Left ventricle myocardium superior (tissue), 1 donor: ENCODE data around the gene FAM76A. TPM values are rescaled to one million over a fixed set of nuclear protein-coding genes. Genes with fewer than 3 reads are reported as not detected.
A peak's percentile ranks its signal among the peaks of the same experiment; 100 is the strongest.
"Not testable (repeated sequence)": the region's sequence is repeated elsewhere in the genome, so short reads cannot be mapped to it uniquely, and the experiment has no call there.

ENCODE experiments used
- ATAC-seq: fragments of 200-7000 bp; cut with Tn5 transposase; one replicate; pipeline ENCODE4 v1.9.1; 2020; ENCODE audit warnings: mild to moderate bottlenecking, moderate library complexity
- DNase-seq: peaks from one replicate; pipeline ENCODE4 v3.0.0-alpha.2; 2020
- intact Hi-C: fragments of 100-400 bp; cut with micrococcal nuclease; formaldehyde crosslinking; loops from one replicate; pipeline ENCODE4 v1.11.0; 2022
- long read RNA-seq: library from polyadenylated mRNA; unstranded; transcript quantifications from one replicate; pipeline ENCODE4 v2.0.0, GENCODE V29; 2021
- total RNA-seq: library from RNA; stranded (reverse); fragmentation: NEBNext Ultra II Directional; extraction: Animal tissue kit (Norgen Biotek cat#: 25700); gene quantifications from one replicate; pipeline ENCODE4 v1.2.1, GENCODE V29; 2021
- donor health status: DM: no; HTN: yes; CAD: no; lungs with severe emphysema.

Gene FAM76A
- 12.3 TPM for total RNA-seq
- long read RNA-seq, partial matches to known transcripts, result 0 of 11 reads
- long read RNA-seq, other reads (novel, unspliced or antisense), result 3 of 11 reads

DNA sequence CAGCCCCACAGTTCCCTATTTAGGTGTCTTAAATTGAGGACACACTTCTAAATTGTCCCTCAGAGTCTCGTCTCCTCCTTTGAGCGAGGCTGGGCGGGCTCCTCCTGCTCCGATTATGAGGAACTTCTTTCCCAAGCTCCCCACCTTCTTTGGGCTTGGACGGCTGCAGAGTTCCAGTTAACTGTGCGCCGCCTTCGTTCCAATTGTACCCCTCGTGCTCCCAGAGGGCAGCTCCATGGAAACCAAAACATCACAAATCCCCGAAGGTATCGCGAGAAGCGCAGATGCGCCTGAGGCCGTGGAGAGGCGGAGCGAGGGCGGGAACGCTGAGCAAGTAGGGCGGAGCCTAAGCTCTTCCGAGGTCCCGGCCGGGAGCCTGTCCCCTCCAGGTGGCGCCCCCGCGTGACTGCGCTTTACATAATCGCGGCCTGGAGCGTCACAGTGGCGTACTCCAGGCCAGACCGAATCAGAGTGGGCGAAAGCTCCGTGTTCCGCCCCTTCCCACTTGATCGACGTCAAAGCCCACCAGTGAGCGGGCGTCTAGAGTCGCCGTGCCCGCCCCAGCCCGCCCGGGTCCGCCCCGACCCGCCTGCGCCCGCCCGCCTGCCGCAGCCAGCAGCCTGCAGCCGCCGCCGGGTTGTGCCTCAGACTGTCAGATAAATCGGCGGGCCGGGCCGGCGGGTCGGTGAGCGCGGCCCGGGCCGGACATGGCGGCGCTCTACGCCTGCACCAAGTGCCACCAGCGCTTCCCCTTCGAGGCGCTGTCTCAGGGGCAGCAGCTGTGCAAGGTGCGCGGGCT, at the start of gene FAM76A:
FAM76A (plus strand) TSS at position 588 of the 799 bp plus-strand sequence; CDS start at position 708, 120 bp downstream.
- intact Hi-C loops, result no loop called here
- peak; percentile 98 for ATAC-seq
- peak; percentile 100 for DNase-seq

DNA sequence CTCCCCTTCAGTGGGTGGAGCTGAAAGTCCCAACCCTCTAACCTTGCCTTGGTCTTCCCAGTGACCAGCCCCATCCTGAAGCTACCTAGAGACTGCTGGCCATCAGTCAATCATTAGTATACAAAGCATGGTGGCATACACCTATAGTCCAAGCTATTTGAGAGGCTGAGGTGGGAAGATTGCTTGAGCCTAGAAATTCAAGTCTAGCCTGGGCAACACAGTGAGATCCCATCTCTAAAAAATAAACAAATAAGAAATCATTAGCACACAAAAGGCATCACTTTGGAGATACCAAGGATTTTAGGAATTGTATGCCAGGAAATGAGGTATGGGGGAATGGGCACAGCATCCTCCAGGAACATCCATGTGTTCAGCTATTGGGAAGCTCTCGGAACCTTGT, 49.4 kb upstream of the FAM76A start:
- no peak for ATAC-seq
- no peak for DNase-seq
- intact Hi-C loops, result no loop called here

DNA sequence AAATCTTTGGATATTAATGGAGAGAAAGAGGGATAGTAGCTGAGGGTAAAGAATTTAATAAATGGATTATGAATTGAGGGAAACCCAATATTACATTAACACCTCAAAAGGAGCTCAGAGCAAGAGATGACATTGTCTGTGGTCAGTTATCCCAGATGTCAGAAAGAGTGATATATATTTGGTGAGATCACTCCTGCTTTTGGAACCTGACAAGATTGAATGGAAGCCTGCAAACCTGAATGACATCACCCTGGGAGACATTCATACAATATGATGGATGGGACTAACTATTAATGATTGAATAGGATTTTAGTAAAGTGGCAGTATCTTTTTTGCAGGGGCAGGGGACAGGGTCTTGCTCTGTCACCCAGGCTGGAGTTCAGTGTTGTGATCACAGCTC, 47.0 kb upstream of the FAM76A start:
- DNase-seq (no peak), ATAC-seq (no peak)
- intact Hi-C loops, result no loop called here

DNA sequence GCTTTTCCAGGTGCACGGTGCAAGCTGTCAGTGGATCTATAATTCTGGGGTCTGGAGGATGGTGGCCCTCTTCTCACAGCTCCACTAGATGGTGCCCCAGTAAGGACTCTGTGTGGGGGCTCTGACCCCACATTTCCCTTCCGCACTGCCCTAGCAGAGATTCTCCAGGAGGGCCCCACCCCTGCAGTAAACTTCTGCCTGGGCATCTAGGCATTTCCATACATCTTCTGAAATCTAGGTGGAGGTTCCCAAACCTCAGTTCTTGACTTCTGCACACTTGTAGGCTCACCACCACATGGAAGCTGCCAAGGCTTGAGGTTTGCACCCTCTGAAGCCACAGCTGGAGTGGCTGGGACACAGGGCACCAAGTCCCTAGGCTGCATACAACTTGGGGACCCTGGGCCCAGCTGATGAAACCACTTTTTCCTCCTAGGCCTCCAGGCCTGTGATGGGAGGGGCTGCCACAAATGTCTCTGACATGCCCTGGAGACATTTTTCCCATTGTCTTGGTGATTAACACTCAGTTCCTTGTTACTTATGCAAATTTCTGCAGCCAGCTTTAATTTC, 45.5 kb upstream of the FAM76A start:
- intact Hi-C loops, DNase-seq, ATAC-seq: not testable (repeated sequence)

DNA sequence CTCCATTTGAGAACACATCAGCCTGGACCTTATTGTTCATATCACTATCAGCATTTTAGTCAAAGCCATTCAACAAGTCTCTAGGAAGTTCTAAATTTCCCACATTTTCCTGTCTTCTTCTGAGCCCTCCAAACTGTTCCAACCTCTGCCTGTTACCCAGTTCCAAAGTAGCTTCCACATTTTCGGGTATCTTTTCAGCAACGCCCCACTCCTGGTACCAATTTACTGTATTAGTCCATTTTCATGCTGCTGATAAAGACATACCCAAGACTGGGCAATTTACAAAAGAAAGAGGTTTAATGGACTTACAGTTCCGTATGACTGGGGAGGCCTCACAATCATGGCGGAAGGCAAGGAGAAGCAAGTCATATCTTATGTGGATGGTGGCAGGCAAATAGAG, 44.2 kb upstream of the FAM76A start:
- ATAC-seq, intact Hi-C loops, DNase-seq: not testable (repeated sequence)

DNA sequence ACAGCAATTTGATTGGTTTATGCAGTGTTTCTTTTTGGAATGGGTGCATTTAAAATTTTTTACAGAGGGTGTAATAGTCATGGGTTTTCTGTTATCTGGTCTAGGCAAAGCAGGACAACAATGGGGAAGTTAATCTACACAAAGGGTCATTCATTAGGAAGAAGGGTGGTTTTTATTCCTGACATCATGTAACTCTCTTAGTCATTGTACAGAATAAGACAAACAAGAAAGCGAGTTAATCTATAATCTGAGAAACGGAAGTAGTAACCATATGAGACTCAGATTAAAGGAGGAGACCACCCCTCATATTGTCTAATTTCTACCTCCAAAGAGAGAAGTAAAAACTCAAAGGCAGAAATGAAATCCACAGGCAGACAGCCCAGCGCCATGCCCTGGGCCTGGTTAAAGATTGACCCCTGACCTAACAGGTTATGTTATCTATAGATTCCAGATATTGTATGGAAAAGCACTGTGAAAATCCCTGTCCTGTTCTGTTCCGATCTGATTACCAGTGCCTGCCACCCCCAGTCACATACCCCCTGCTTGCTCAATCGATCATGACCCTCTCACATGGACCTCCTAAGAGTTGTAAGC, 43.3 kb upstream of the FAM76A start:
- DNase-seq, result no peak
- intact Hi-C loops, result no loop called here
- ATAC-seq, result no peak

DNA sequence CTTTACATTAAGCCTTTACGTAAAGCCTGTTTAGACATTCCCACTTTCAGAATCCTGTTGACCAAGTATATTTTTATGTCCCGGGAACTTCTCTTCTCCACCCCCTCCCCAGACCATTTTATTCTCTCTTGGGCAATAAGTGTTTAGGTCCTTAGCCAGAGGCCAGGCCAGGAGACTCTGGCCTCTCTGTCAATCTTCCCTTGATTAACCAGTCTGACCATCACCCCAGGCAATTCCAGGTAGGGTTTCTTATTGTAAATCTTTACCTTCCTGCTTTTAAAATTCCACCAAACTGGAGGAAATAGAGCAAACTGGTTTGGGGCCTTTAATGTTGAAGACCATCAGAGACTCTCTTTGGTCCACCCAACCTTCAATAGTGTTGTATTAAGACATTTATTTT, 41.6 kb upstream of the FAM76A start:
- intact Hi-C loops, result no loop called here
- ATAC-seq (no peak), DNase-seq (no peak)

DNA sequence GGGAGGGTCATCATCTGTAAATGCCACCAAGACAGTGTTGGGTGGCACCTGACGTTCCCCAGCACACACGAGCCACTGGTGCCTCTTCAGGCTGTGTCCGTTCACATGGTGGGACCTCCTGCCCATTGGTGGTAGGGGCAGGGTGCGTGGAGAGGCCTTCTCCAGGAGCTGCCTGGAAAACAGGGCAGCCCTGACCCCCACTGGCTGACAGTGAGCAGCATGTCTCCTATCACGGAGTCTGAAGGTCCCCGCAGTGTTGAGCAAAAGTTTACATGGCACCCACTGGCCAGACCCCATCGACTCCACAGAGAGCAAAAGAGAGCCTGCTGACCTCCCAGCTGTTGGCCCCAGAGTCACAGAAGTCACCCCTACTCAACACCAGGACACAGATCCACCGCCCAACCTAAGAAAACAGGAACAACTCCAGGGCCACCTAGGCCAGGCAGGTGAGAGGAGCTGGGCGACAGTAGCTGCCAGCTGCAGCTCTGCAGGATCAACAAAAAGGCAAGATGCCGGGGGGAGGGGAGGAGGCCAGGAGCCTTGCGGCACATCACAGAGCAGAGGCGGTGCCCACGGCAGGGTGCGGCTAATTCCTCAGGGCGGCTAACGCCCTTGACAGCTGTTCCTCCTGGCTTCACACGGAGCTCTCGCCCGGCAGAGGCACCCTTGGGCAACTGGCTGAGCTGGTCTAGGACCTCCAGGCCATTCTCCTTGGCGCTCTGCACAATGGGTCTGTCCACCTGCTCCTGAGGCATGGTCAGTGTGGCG, 39.4 kb upstream of the FAM76A start:
- intact Hi-C loops, result no loop called here
- no peak for DNase-seq
- ATAC-seq, result no peak

DNA sequence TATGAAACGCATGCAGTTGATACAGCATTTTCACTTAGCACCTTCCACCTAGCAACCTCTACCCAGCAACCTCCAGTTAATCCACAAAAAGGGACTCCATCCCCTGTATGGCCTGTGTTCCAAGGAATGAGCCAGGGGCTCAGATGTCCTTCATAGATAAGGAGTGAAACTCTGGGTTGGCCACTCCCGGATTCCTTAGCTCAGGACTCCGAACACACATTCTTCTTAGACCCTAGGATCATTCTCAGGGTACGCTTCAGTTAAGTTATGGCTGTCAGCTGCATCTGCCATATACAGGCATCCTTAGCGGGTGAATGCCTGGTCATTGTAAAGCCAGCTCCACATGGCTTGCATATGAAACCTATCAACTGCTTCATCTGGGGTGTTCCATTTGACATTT, 37.9 kb upstream of the FAM76A start:
- ATAC-seq, result no peak
- intact Hi-C loops, result no loop called here
- no peak for DNase-seq

DNA sequence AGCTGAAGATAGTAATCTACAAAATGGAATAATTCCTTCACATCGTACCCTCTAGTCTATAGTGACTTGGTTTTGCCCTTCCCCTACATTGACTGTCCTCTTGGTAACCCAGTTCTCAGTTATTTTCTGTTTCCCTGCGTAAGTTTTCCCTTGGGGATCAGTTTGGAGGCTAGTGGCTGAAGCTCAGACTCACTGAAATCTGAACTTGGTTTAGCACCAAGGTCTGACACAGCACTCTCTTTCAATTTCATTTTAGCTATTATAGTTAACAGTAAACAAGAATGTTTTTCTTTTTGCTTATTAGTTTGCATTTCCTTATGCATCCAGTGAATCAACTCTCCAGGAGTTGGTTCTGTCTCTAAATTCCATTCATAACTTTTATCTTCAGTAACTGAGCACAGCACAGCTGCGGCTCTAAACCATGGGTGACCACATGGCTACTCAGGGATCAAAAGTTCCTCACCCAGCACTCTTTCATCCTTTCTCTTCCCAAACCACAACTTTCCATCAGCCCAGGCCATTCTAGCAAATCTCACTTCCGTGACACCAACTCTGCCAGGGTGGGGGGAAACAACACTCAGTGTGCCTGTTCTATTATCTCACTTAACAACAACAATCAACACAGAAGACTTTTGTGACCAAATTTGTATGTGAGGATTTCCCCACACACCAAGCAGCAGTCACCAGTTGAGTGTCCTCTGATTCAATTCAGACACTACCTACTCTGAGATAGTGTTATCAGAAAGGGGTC, 36.2 kb upstream of the FAM76A start:
- intact Hi-C loops, result no loop called here
- DNase-seq, result no peak
- ATAC-seq, result peak; percentile 53

DNA sequence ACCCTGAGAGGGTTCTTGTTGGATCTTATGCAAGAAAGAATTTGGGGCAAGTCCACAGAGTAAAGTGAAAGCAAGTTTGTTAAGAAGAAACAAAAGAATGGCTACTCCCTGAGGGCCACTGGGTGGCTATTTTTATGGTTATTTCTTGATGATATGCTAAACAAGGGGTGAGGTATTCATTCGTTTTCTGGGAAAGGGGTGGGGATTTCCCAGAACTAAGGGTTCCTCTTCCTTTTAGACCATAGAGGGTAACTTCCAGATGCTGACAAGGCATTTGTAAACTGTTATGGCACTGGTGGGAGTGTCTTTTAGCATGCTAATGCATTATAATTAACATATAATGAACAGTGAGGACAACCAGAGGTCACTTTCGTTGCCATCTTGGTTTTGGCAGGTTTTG, 35.6 kb upstream of the FAM76A start:
- ATAC-seq (no peak), DNase-seq (no peak)
- intact Hi-C loops, result no loop called here

DNA sequence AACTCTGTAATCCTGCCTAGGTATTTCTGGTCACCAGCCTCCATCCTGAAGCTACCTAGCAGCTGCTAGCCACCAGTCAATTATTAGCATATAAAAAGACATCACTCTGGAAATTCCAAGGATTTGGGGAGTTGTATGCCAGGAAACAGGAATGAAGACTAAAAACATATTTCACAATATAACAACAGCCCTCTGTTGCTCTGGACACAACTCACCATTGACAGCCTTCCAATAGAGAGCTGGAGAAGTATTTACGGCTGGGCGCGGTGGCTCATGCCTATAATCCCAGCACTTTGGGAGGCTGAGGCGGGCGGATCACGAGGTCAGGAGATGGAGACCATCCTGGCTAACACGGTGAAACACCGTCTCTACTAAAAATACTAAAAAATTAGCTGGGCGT, 28.9 kb upstream of the FAM76A start:
- ATAC-seq, intact Hi-C loops, DNase-seq: not testable (repeated sequence)

DNA sequence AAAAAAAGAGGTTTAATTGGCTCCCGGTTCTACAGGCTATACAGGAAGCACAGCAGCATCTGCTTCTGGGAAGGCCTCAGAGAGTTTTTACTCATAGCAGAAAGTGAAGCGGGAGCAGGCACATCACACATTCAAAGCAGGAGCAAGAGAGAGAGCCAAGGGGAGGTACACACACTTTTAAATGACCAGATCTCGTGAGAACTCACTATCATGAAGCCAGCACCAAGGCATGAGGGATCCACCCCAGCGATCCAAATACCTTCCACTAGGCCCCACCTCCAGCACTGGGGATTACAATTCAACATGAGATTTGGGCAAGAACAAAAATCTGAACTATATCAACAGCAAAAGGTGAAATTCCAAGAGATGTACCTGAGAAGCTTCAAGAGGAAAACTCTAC, 20.8 kb upstream of the FAM76A start:
- DNase-seq (no peak), ATAC-seq (no peak)
- intact Hi-C loops, result no loop called here

DNA sequence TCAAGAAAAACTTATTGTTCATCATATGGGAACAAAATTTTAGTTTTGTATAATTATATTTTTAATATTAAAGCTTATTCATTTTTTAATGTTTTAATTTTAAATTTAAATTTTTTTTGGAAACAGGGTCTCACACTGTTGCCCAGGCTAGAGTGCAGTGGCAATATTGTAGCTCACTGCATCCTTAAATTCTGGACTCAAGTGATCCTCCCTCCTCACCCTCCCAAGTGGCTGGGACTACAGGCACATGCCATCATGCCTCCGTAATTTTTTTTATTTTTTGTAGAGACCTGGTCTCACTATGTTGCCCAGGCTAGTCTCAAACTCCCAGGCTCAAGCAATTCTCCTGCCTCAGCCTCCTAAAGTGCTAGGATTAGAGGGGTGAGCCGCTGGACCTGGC, 20.2 kb upstream of the FAM76A start:
- ATAC-seq, result no peak
- intact Hi-C loops, result no loop called here
- DNase-seq, result no peak

DNA sequence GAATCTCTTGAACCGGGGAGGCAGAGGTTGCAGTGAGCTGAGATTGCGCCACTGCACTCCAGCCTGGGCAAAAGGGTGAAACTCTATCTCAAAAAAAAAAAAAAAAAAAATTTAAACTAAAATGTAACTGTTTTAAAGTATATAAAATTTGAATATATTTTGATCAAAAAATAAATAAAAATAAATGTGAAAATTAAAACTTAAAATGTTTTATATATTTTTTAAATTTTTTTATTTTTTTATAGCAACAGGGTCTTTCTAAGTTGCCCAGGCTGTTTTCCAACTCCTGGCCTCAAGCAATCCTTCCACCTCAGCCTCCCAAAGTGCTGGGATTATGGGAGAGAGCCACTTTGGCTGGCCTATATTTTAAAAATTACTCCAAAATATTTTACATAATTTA, 15.2 kb upstream of the FAM76A start:
- no peak for ATAC-seq
- intact Hi-C loops, result no loop called here
- DNase-seq, result no peak

DNA sequence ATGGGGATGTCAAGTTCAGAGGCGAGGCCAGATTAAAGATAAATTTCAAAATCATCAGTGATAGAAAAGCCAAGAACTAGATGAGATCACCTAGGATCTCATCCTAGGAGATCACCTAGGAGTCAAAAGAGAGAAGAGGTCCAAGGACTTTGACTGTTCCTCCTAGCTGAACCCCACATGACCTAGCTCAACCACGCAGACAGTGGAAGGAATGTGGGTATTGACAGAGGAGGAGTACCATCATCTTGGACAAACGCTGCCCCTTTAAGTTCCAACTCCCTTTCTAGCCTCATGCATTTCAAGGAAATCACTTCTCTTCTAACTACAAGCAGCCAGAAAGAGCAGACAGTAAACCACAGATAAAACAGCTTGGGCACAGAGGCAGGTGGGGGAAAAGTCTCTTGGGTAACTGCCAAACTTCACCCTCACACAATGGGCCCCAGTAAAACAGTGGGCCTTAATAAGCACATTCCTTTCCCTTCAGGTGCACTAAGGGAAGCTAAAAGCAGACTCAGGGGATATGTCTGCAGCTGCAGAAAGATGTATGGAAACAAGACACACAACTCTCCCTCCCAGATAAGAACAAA, 12.5 kb upstream of the FAM76A start:
- ATAC-seq (no peak), DNase-seq (no peak)
- intact Hi-C loops, result no loop called here

DNA sequence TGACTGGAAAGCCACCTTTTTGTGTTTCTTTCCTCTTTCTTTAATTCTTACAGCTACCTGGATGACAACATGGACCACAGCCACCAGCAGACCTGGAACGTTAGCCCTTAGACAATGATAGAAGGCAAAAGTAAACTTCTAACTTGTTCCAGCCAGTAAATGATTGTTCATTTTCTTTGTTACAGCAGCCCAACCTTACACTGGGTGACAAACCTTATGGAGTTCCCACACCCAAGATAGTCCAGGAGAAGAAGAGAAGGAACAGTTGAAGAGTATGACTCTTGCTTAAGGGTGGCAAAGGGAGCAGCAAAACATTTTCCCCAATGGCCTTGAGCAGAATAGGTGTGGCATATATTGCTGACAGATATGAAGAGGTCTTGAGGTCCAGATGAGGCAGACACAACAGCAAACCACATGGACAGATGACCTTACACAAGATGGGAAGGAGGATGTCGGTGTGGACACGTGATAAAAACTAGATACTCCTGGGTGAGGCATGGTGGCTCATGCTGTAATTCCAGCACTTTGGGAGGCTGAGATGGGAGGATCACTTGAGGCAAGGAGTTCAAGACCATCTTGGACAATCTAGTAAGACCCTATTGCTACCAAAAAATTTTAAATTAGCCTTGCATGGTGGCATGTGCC, 11.8 kb upstream of the FAM76A start:
- intact Hi-C loops, result no loop called here
- ATAC-seq (no peak), DNase-seq (no peak)

DNA sequence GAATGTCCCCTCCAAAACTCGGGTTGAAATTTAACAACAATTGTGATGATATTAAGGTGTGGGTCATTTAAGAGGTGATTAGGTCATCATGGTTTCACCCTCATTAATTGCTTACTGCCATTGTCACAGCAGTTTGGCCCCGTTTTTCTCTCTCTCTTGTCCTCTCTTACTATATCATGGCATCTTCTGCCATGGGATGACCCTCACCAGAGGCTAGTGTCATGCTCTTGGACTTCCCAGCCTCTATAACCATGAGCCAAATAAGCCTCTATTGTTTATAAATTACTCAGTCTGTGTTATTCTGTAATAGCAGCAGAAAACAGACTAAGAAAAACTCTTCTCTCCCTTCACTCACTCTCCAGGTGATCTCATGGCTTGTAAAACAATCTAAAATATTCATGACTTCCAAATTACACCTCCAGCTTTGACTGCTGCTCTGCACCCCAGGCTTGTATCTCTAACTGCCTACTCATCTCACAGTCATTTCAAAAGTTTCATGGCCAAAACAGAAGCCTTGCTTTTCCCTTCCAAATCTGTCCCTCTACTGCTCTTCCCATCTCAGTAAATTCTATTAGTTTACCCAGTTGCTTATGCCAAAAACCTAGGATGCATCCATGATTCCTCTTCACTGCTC, 9.4 kb upstream of the FAM76A start:
- no peak for ATAC-seq
- no peak for DNase-seq
- intact Hi-C loops, result no loop called here
